ENCODE results near the gene CHD2. TPM values are rescaled to one million over a fixed set of nuclear protein-coding genes. Genes with fewer than 3 reads are reported as not detected.

Gene CHD2
- total RNA-seq, 1 donor from 2014 or later: 59.7 TPM

- DNase-seq (ENCODE audit: low spot score): no peak
- H3K36me3 Mint-ChIP-seq (ENCODE audit: low read depth): peaks cover 65% of the 10 kb centered on the region
- no peak overlapping the region for H3K4me3 Mint-ChIP-seq (ENCODE audit: unreplicated experiment)
- TF ChIP-seq CTCF (IDR thresholded peaks at IDR 0.05): no peak
- no peaks in the 10 kb centered on the region for H3K27me3 Mint-ChIP-seq (ENCODE audit: low read depth)
- no peak overlapping the region for H3K27ac Mint-ChIP-seq (ENCODE audit: unreplicated experiment)
- H3K9me3 Mint-ChIP-seq (ENCODE audit: low read depth): no peaks in the 10 kb centered on the region
- peaks cover 14% of the 10 kb centered on the region for H3K4me1 Mint-ChIP-seq (ENCODE audit: low read depth)
Measured at GRCh38 chr15:93001156-93001555, 101.0 kb downstream of the CHD2 start.

- H3K36me3 Mint-ChIP-seq (ENCODE audit: low read depth): peaks cover 60% of the 10 kb centered on the region
- no peak overlapping the region for H3K4me3 Mint-ChIP-seq (ENCODE audit: unreplicated experiment)
- DNase-seq (ENCODE audit: low spot score): no peak
- peak; percentile 61 for TF ChIP-seq CTCF (IDR thresholded peaks at IDR 0.05)
- peak overlapping the region; percentile 8 for H3K27ac Mint-ChIP-seq (ENCODE audit: unreplicated experiment)
- H3K4me1 Mint-ChIP-seq (ENCODE audit: low read depth): peaks cover 14% of the 10 kb centered on the region
- no peaks in the 10 kb centered on the region for H3K27me3 Mint-ChIP-seq (ENCODE audit: low read depth)
- no peaks in the 10 kb centered on the region for H3K9me3 Mint-ChIP-seq (ENCODE audit: low read depth)
Measured at GRCh38 chr15:93001881-93002280, 101.8 kb downstream of the CHD2 start.

GRCh38 chr15:93005133-93005532, 105.0 kb downstream of the CHD2 start:
- Mint-ChIP-seq H3K36me3 (ENCODE audit: low read depth) (peaks cover 54% of the 10 kb centered on the region), H3K27ac (ENCODE audit: unreplicated experiment) (peak overlapping the region; percentile 68), H3K9me3 (ENCODE audit: low read depth) (no peaks in the 10 kb centered on the region), H3K4me3 (ENCODE audit: unreplicated experiment) (no peak overlapping the region), H3K27me3 (ENCODE audit: low read depth) (no peaks in the 10 kb centered on the region), H3K4me1 (ENCODE audit: low read depth) (peaks cover 16% of the 10 kb centered on the region)
- no peak for DNase-seq (ENCODE audit: low spot score)
- TF ChIP-seq CTCF (IDR thresholded peaks at IDR 0.05): no peak

GRCh38 chr15:93007994-93008393, 107.9 kb downstream of the CHD2 start:
- peak overlapping the region; percentile 3 for H3K27ac Mint-ChIP-seq (ENCODE audit: unreplicated experiment)

GRCh38 chr15:93012786-93013185, 112.7 kb downstream of the CHD2 start:
- no peak for DNase-seq (ENCODE audit: low spot score)
- no peak for TF ChIP-seq CTCF (IDR thresholded peaks at IDR 0.05)
- peaks cover 1% of the 10 kb centered on the region for H3K4me1 Mint-ChIP-seq (ENCODE audit: low read depth)
- no peaks in the 10 kb centered on the region for H3K27me3 Mint-ChIP-seq (ENCODE audit: low read depth)
- H3K4me3 Mint-ChIP-seq (ENCODE audit: unreplicated experiment): no peak overlapping the region
- H3K9me3 Mint-ChIP-seq (ENCODE audit: low read depth): no peaks in the 10 kb centered on the region
- H3K27ac Mint-ChIP-seq (ENCODE audit: unreplicated experiment): no peak overlapping the region
- H3K36me3 Mint-ChIP-seq (ENCODE audit: low read depth): peaks cover 65% of the 10 kb centered on the region

More at GRCh38 chr15:93007994-93008393, 107.9 kb downstream of the CHD2 start:
- no peaks in the 10 kb centered on the region for H3K27me3 Mint-ChIP-seq (ENCODE audit: low read depth)
- H3K4me3 Mint-ChIP-seq (ENCODE audit: unreplicated experiment): no peak overlapping the region
- no peak for TF ChIP-seq CTCF (IDR thresholded peaks at IDR 0.05)
- no peaks in the 10 kb centered on the region for H3K9me3 Mint-ChIP-seq (ENCODE audit: low read depth)
- peaks cover 16% of the 10 kb centered on the region for H3K4me1 Mint-ChIP-seq (ENCODE audit: low read depth)
- DNase-seq (ENCODE audit: low spot score): no peak
- H3K36me3 Mint-ChIP-seq (ENCODE audit: low read depth): peaks cover 51% of the 10 kb centered on the region
